GM23338 (cell line): ENCODE measurements around the gene UBTD1. TPM values are rescaled to one million over a fixed set of nuclear protein-coding genes. Genes with fewer than 3 reads are reported as not detected.

Experiments used
- ATAC-seq: fragments of 200-7000 bp; cut with Tn5 transposase; 3 replicates; pipeline ENCODE4 v1.9.1; 2020
- DNase-seq: peaks from one replicate; pipeline ENCODE4 v3.0.0-alpha.2; 2015; ENCODE audit warnings: low spot score
- H2AFZ ChIP-seq: fragments of 200-600 bp; sonication (generic); 2 replicates; pipeline ENCODE4 v1.8.0; 2016; ENCODE audit warnings: antibody characterized with exemption, mild to moderate bottlenecking, moderate library complexity
- H3F3A ChIP-seq: fragments of 200-600 bp; sonication (generic); replicated peaks from 2 replicates; pipeline ENCODE4 v1.8.0; 2017; ENCODE audit warnings: antibody characterized with exemption, mixed run types, low read depth
- H3K27ac ChIP-seq: fragments of 200-600 bp; sonication (generic); 2 replicates; pipeline ENCODE4 v1.6.1; 2016; ENCODE audit warnings: low read depth
- H3K27me3 ChIP-seq: fragments of 200-600 bp; sonication (generic); 2 replicates; pipeline ENCODE4 v1.8.0; 2016; ENCODE audit warnings: mild to moderate bottlenecking, mixed run types, moderate library complexity; ENCODE audit not compliant: insufficient read depth
- H3K36me3 ChIP-seq: fragments of 200-600 bp; sonication (generic); 2 replicates; pipeline ENCODE4 v1.8.0; 2016; ENCODE audit warnings: mild to moderate bottlenecking; ENCODE audit not compliant: insufficient read depth
- H3K4me1 ChIP-seq: fragments of 200-600 bp; sonication (generic); 2 replicates; pipeline ENCODE4 v1.8.0; 2016; ENCODE audit warnings: mild to moderate bottlenecking, moderate library complexity; ENCODE audit not compliant: insufficient read depth
- H3K4me2 ChIP-seq: fragments of 200-600 bp; sonication (generic); 2 replicates; pipeline ENCODE4 v1.7.1; 2017; ENCODE audit warnings: mixed run types
- H3K4me3 ChIP-seq: fragments of 200-600 bp; sonication (generic); 2 replicates; pipeline ENCODE4 v1.6.1; 2016; ENCODE audit warnings: mixed run types
- H3K79me2 ChIP-seq: fragments of 200-600 bp; sonication (generic); replicated peaks from 2 replicates; pipeline ENCODE4 v1.8.0; 2017; ENCODE audit warnings: mild to moderate bottlenecking; ENCODE audit not compliant: insufficient read depth
- H3K9me2 ChIP-seq: fragments of 200-600 bp; sonication (generic); 2 replicates; pipeline ENCODE4 v1.8.0; 2017; ENCODE audit not compliant: insufficient read depth
- H4K20me1 ChIP-seq: fragments of 200-600 bp; sonication (generic); replicated peaks from 2 replicates; pipeline ENCODE4 v1.8.0; 2017; ENCODE audit warnings: mild to moderate bottlenecking; ENCODE audit not compliant: insufficient read depth
- H3K27ac Mint-ChIP-seq: 2 replicates; pipeline ENCODE4 v1.8.0; 2020; ENCODE audit warnings: inconsistent platforms, mild to moderate bottlenecking, moderate library complexity, mixed read lengths
- H3K27me3 Mint-ChIP-seq: 3 replicates; pipeline ENCODE4 v1.8.0; 2022; ENCODE audit warnings: low read depth, mild to moderate bottlenecking, moderate library complexity, mixed read lengths, inconsistent platforms; ENCODE audit not compliant: insufficient read depth, poor library complexity
- H3K36me3 Mint-ChIP-seq: 3 replicates; pipeline ENCODE4 v1.8.0; 2021; ENCODE audit warnings: low read depth, mild to moderate bottlenecking, inconsistent platforms, moderate library complexity, mixed read lengths
- H3K4me1 Mint-ChIP-seq: 3 replicates; pipeline ENCODE4 v1.8.0; 2020; ENCODE audit warnings: mild to moderate bottlenecking, inconsistent platforms, mixed read lengths
- H3K4me3 Mint-ChIP-seq: 3 replicates; pipeline ENCODE4 v1.8.0; 2021; ENCODE audit warnings: moderate library complexity, mild to moderate bottlenecking, inconsistent platforms, mixed read lengths
- H3K9me3 Mint-ChIP-seq: 3 replicates; pipeline ENCODE4 v1.8.0; 2020; ENCODE audit warnings: moderate library complexity, mild to moderate bottlenecking, inconsistent platforms, mixed read lengths
- EZH2 ChIP-seq: fragments of 200-600 bp; sonication (generic); IDR thresholded peaks from one replicate; pipeline ENCODE4 v1.8.0; 2017; ENCODE audit warnings: antibody characterized with exemption, mild to moderate bottlenecking, low read depth; ENCODE audit not compliant: unreplicated experiment
- JUNB ChIP-seq: IDR thresholded peaks from one replicate; pipeline ENCODE4 v1.6.1; 2016; ENCODE audit warnings: antibody characterized with exemption; ENCODE audit not compliant: unreplicated experiment
- REST ChIP-seq: IDR thresholded peaks from one replicate; pipeline ENCODE4 v1.6.1; 2018; ENCODE audit warnings: antibody characterized with exemption; ENCODE audit not compliant: unreplicated experiment
- ZNF114 ChIP-seq: fragments of 250-450 bp; sonication (Bioruptor Pico); IDR thresholded peaks from 2 replicates; pipeline ENCODE4 v1.5.0; 2020; ENCODE audit warnings: mild to moderate bottlenecking, moderate library complexity
- ZNF331 ChIP-seq: fragments of 250-450 bp; sonication (Bioruptor Pico); IDR thresholded peaks from 2 replicates; pipeline ENCODE4 v1.5.0; 2020; ENCODE audit warnings: low read depth, mild to moderate bottlenecking, moderate library complexity
- ZNF462 ChIP-seq: fragments of 250-450 bp; sonication (Bioruptor Pico); IDR thresholded peaks from 2 replicates; pipeline ENCODE4 v1.5.0; 2020; ENCODE audit warnings: mild to moderate bottlenecking, moderate library complexity
- polyA plus RNA-seq: library from polyadenylated mRNA; unstranded; fragments of >200 nt; fragmentation: Nextera tagmentation; extraction: Ambion mirVana; gene quantifications from 2 replicates; pipeline ENCODE4 v1.2.1, GENCODE V29; 2016
- total RNA-seq: library from RNA; depleted of rRNA; stranded (reverse); fragments of >200 nt; shearing (Covaris generic); gene quantifications from 2 replicates; pipeline ENCODE4 v1.2.3, GENCODE V29; 2014
- TF ChIP-seq, protein P1 (sequence below), 2 experiments: fragments of 200-600 bp in 1 of 2; sonication (generic) in 1 of 2; conservative IDR thresholded peaks; 2 replicates each; pipeline versions ENCODE4 v1.5.1 to v1.6.1; 2016 to 2017; ENCODE audit warnings: antibody characterized with exemption in 2 of 2, low read depth in 2 of 2, mild to moderate bottlenecking in 2 of 2, moderate library complexity in 1 of 2

UBTD1 gene
- total and polyA plus RNA-seq, 2 experiments from 2014 or later: 17.3 to 29.0 TPM

DNA sequence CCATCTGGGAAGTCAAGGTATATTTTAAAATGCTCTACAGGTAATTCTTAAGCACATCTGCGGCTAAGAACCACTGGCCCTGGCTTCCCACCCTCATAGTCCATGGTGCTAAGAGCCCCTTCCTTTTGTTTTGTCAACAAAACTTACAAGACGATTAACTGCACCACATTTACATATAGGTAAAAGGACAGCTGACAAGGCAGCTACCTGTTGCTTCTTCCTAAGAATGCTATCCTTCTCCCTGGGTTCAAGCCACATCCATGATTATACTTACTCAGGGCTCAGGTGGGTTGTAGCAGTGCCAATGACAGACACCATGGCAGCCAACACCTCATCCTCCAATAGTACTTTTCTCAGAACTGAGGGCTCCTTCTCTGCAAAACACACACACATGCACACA lies 36.4 kb upstream of the UBTD1 start:
- no peaks in the 10 kb centered on the region for H3K9me2 ChIP-seq
- TF ChIP-seq, protein P1, sequence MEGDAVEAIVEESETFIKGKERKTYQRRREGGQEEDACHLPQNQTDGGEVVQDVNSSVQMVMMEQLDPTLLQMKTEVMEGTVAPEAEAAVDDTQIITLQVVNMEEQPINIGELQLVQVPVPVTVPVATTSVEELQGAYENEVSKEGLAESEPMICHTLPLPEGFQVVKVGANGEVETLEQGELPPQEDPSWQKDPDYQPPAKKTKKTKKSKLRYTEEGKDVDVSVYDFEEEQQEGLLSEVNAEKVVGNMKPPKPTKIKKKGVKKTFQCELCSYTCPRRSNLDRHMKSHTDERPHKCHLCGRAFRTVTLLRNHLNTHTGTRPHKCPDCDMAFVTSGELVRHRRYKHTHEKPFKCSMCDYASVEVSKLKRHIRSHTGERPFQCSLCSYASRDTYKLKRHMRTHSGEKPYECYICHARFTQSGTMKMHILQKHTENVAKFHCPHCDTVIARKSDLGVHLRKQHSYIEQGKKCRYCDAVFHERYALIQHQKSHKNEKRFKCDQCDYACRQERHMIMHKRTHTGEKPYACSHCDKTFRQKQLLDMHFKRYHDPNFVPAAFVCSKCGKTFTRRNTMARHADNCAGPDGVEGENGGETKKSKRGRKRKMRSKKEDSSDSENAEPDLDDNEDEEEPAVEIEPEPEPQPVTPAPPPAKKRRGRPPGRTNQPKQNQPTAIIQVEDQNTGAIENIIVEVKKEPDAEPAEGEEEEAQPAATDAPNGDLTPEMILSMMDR (conservative IDR thresholded peaks at IDR 0.05; ENCODE audit: low read depth in 2 of 2): no peak
- TF ChIP-seq ZNF331 (CRISPR knock-in tag): no peak
- TF ChIP-seq JUNB: no peak
- no peak for TF ChIP-seq EZH2
- no peak for TF ChIP-seq REST
- TF ChIP-seq ZNF462 (CRISPR knock-in tag): no peak
- no peak for TF ChIP-seq ZNF114 (CRISPR knock-in tag)
- H3F3A ChIP-seq: peaks cover 34% of the 10 kb centered on the region
- H3K79me2 ChIP-seq: no peaks in the 10 kb centered on the region
- DNase-seq (no peak), ATAC-seq (no peak)
- H4K20me1 ChIP-seq: peaks cover 9% of the 10 kb centered on the region
- Mint-ChIP-seq H3K27ac (no peak overlapping the region), H3K4me1 (peaks cover 5% of the 10 kb centered on the region; the same call in 1 of the 3 replicates), H3K27me3 (peaks cover 12% of the 10 kb centered on the region), H3K36me3 (peaks cover 93% of the 10 kb centered on the region), H3K9me3 (no peaks in the 10 kb centered on the region), H3K4me3 (no peak overlapping the region)
- peaks cover 66% of the 10 kb centered on the region for H3K36me3 ChIP-seq
- H2AFZ ChIP-seq: no peak overlapping the region
- no peak overlapping the region for H3K4me2 ChIP-seq
- no peaks in the 10 kb centered on the region for H3K4me1 ChIP-seq
- H3K27ac ChIP-seq: no peak overlapping the region
- no peak overlapping the region for H3K4me3 ChIP-seq
- H3K27me3 ChIP-seq: no peaks in the 10 kb centered on the region
